CD14-positive monocyte (primary cell): ENCODE measurements around the gene FBXW7. TPM values are rescaled to one million over a fixed set of nuclear protein-coding genes. Genes with fewer than 3 reads are reported as not detected.

Experiments used
- DNase-seq, 3 donors: peaks; one replicate each; pipeline ENCODE4 v3.0.0-alpha.2; 2011 to 2022
- H2AFZ ChIP-seq: 2 replicates; pipeline ENCODE4 v1.6.0; 2012; ENCODE audit warnings: mild to moderate bottlenecking, low read depth, low read length, inconsistent platforms; ENCODE audit not compliant: insufficient read depth, poor library complexity, severe bottlenecking
- H3K27ac ChIP-seq, 2 donors: 1 replicate in 1 of 2; 2 replicates in 1 of 2; pipeline ENCODE4 v1.5.1; 2012 to 2013; ENCODE audit warnings: low read length in 2 of 2, control low read depth in 1 of 2, inconsistent platforms in 1 of 2, low read depth in 1 of 2, mild to moderate bottlenecking in 1 of 2
- H3K27me3 ChIP-seq, 2 donors: one replicate each; pipeline versions ENCODE4 v1.6.0 to v1.6.1; 2011 to 2013; ENCODE audit warnings: low read length in 2 of 2; ENCODE audit not compliant: control insufficient read depth in 2 of 2, insufficient read depth in 2 of 2
- H3K36me3 ChIP-seq, 2 donors: replicated peaks in 1 of 2; 1 replicate in 1 of 2; 2 replicates in 1 of 2; pipeline versions ENCODE4 v1.5.1 to v1.6.1; 2012 to 2013; ENCODE audit warnings: low read length in 2 of 2, control low read depth in 1 of 2, inconsistent platforms in 1 of 2, mild to moderate bottlenecking in 1 of 2; ENCODE audit not compliant: insufficient read depth in 2 of 2, control insufficient read depth in 1 of 2
- H3K4me1 ChIP-seq, 2 donors: 1 replicate in 1 of 2; 2 replicates in 1 of 2; pipeline versions ENCODE4 v1.5.1 to v1.6.1; 2012 to 2013; ENCODE audit warnings: low read length in 2 of 2, control low read depth in 1 of 2, inconsistent platforms in 1 of 2, mild to moderate bottlenecking in 1 of 2, moderate library complexity in 1 of 2; ENCODE audit not compliant: insufficient read depth in 2 of 2, control insufficient read depth in 1 of 2
- H3K4me2 ChIP-seq: replicated peaks from 2 replicates; pipeline ENCODE3; 2012; ENCODE audit warnings: low read length, moderate library complexity, mild to moderate bottlenecking; ENCODE audit not compliant: poor library complexity, severe bottlenecking; ENCODE audit errors: extremely low read depth
- H3K4me3 ChIP-seq, 3 experiments: fragments of 200-600 bp in 1 of 3; sonication (generic) in 1 of 3; replicated peaks in 1 of 3; 1 replicate in 2 of 3; 2 replicates in 1 of 3; pipeline ENCODE4 v1.5.1; 2011 to 2013; ENCODE audit warnings: low read length in 3 of 3, mild to moderate bottlenecking in 3 of 3, control low read depth in 2 of 3, low read depth in 2 of 3, inconsistent platforms in 1 of 3, moderate library complexity in 1 of 3
- H3K79me2 ChIP-seq: 2 replicates; pipeline ENCODE4 v1.6.0; 2012; ENCODE audit warnings: mild to moderate bottlenecking, control low read depth, inconsistent platforms, low read length, moderate library complexity; ENCODE audit not compliant: insufficient read depth
- H3K9ac ChIP-seq: 2 replicates; pipeline ENCODE4 v1.6.0; 2017; ENCODE audit warnings: low read length, mild to moderate bottlenecking; ENCODE audit not compliant: insufficient read depth, poor library complexity, severe bottlenecking
- H3K9me3 ChIP-seq, 2 donors: replicated peaks in 1 of 2; 1 replicate in 1 of 2; 2 replicates in 1 of 2; pipeline versions ENCODE4 v1.5.1 to v1.6.1; 2012 to 2013; ENCODE audit warnings: low read length in 2 of 2, control low read depth in 1 of 2; ENCODE audit not compliant: control insufficient read depth in 1 of 2, insufficient read depth in 1 of 2
- H4K20me1 ChIP-seq: 2 replicates; pipeline ENCODE4 v1.6.0; 2012; ENCODE audit warnings: mild to moderate bottlenecking, low read length, control low read depth, moderate library complexity; ENCODE audit not compliant: insufficient read depth
- H3K27ac Mint-ChIP-seq, 7 donors: one replicate each; pipeline ENCODE4 v1.8.0; 2020; ENCODE audit warnings: mild to moderate bottlenecking in 7 of 7, mixed read lengths in 7 of 7, moderate library complexity in 6 of 7, inconsistent platforms in 2 of 7
- H3K27me3 Mint-ChIP-seq, 3 donors: one replicate each; pipeline ENCODE4 v1.8.0; 2021 to 2022; ENCODE audit warnings: low read depth in 3 of 3, mild to moderate bottlenecking in 3 of 3, mixed read lengths in 3 of 3, moderate library complexity in 3 of 3, inconsistent platforms in 1 of 3
- H3K36me3 Mint-ChIP-seq, 2 donors: one replicate each; pipeline ENCODE4 v1.8.0; 2020; ENCODE audit warnings: mixed read lengths in 2 of 2, inconsistent platforms in 1 of 2, mild to moderate bottlenecking in 1 of 2
- H3K4me1 Mint-ChIP-seq: one replicate; pipeline ENCODE4 v1.8.0; 2020; ENCODE audit warnings: mild to moderate bottlenecking, mixed read lengths
- H3K4me3 Mint-ChIP-seq, 2 donors: one replicate each; pipeline ENCODE4 v1.8.0; 2020; ENCODE audit warnings: mild to moderate bottlenecking in 2 of 2, mixed read lengths in 2 of 2, moderate library complexity in 1 of 2
- H3K9me3 Mint-ChIP-seq, 7 donors: one replicate each; pipeline ENCODE4 v1.8.0; 2020 to 2022; ENCODE audit warnings: mixed read lengths in 7 of 7, mild to moderate bottlenecking in 6 of 7, moderate library complexity in 6 of 7, inconsistent platforms in 2 of 7
- WGBS: methylation state at CpG from one replicate; pipeline ENCODE4 v1.1.5; 2013; ENCODE audit warnings: missing lambda C conversion rate; ENCODE audit not compliant: insufficient coverage; 5-methylcytosine and 5-hydroxymethylcytosine counted together
- intact Hi-C, 2 donors: fragments of 100-400 bp; cut with micrococcal nuclease; formaldehyde crosslinking; loops; one replicate each; pipeline versions ENCODE4 v1.15.0 to v1.15.1; 2023
- polyA plus RNA-seq, 3 donors: library from polyadenylated mRNA; depleted of rRNA in 1 of 3; unstranded in 2 of 3; stranded (reverse) in 1 of 3; fragments of 300-500 nt in 2 of 3; fragments of >200 nt in 1 of 3; fragmentation: Illumina TruSeq in 2 of 3; gene quantifications; 1 replicate in 2 of 3; 2 replicates in 1 of 3; pipeline ENCODE4 v1.2.3, GENCODE V29; 2012 to 2021
- TF ChIP-seq, protein P1 (sequence below): fragments of 200-600 bp; IDR thresholded peaks from one replicate; pipeline ENCODE4 v1.8.0; 2022; ENCODE audit warnings: antibody characterized with exemption, mild to moderate bottlenecking

Gene FBXW7
- polyA plus RNA-seq, 3 donors: 25.1 to 44.9 (median 35.6) TPM

DNA sequence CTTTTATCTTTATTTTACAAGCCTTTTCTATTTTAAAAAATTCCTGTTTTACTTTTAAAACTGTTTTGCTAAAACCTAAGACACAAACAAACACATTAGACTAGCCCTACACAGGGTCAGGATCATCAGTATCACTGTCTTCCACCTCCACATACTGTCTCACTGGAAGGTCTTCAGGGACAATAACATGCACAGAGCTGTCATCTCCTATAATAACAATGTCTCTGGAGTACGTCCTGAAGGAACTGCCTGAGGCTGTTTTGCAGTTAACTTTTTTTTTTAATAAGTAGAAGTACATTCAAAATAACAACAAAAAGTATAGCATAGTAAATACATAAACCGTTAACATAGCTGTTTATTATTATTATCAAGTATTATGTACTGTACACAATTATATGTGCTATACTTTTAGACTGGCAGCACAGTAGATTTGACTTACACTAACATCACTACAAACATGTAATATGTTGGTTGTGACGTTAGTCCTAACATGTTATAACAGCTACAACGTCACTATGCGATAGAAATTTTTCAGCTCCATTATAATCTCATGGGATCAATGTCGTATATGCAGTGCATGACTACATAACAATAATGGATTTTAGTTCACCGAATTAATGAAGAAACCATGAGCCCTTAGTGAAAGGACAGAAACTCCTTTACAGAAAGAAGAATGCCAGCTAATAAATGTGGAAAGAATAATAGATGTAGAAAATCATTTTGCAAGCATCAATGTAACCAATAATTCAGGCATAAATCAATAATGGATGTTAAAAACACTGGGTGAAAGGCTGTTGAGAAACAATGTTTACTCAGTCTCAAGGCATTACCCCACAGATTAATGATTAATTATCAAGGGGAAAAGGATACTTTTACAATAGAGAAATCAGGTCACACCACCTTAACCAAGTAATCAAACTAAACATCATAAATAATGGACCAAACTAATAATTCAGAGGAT is 49.2 kb downstream of the FBXW7 start:
- Histone ChIP-seq H3K4me3 (no peak overlapping the region), H3K36me3 (peaks cover 0 to under 1% of the 10 kb centered on the region in 2 donors), H3K9me3 (no peaks in the 10 kb centered on the region), H3K27ac (no peak overlapping the region), H3K4me1 (peaks cover 3 to 15% of the 10 kb centered on the region in 2 donors), H3K27me3 (no peaks in the 10 kb centered on the region), H3K4me2 (no peak overlapping the region), H4K20me1 (peaks cover 98% of the 10 kb centered on the region), H3K79me2 (peaks cover 92% of the 10 kb centered on the region), H3K9ac (no peak overlapping the region), H2AFZ (no peak overlapping the region)
- no peak for DNase-seq
- H3K4me3 Mint-ChIP-seq: no peak overlapping the region
- H3K27ac Mint-ChIP-seq: no peak overlapping the region
- TF ChIP-seq, protein P1, sequence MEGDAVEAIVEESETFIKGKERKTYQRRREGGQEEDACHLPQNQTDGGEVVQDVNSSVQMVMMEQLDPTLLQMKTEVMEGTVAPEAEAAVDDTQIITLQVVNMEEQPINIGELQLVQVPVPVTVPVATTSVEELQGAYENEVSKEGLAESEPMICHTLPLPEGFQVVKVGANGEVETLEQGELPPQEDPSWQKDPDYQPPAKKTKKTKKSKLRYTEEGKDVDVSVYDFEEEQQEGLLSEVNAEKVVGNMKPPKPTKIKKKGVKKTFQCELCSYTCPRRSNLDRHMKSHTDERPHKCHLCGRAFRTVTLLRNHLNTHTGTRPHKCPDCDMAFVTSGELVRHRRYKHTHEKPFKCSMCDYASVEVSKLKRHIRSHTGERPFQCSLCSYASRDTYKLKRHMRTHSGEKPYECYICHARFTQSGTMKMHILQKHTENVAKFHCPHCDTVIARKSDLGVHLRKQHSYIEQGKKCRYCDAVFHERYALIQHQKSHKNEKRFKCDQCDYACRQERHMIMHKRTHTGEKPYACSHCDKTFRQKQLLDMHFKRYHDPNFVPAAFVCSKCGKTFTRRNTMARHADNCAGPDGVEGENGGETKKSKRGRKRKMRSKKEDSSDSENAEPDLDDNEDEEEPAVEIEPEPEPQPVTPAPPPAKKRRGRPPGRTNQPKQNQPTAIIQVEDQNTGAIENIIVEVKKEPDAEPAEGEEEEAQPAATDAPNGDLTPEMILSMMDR: no peak
- intact Hi-C loops: no loop called here
- peaks cover 24% of the 10 kb centered on the region for H3K4me1 Mint-ChIP-seq
- H3K9me3 Mint-ChIP-seq: no peaks in the 10 kb centered on the region
- peaks cover 0 to 11% of the 10 kb centered on the region in 2 donors for H3K36me3 Mint-ChIP-seq
- WGBS: no CpG with 5 or more reads among the region's 7 CpGs
- H3K27me3 Mint-ChIP-seq: no peaks in the 10 kb centered on the region

DNA sequence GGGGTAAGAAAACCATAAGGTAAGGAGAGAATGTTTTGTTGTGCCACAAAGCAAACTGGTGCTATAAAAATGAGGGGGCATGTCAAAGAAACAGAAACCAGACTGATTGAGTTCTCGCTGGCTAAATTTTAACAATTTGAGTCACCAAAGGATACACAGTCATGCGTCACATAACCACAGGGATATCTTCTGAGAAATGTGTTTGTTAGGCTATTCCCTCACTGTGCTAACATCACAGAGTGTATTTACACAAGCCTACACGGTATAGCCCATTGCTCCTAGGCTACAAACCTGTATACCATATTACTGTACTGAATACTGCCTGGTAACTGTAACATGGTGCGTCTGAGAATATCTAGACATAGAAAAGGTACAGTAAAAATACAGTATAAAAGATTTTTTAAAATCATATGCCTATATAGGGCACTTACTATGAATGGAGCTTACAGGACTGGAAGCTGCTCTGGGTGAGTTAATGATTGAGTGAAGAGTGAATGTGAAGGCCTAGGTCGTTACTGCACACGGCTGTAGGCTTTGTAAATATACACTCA is 50.1 kb downstream of the FBXW7 start:
- Mint-ChIP-seq H3K36me3 (peaks cover 3 to 9% of the 10 kb centered on the region in 2 donors), H3K9me3 (no peaks in the 10 kb centered on the region), H3K27me3 (no peaks in the 10 kb centered on the region), H3K4me3 (no peak overlapping the region), H3K27ac (no peak overlapping the region), H3K4me1 (peaks cover 18% of the 10 kb centered on the region)
- DNase-seq: no peak
- Histone ChIP-seq H3K9ac (no peak overlapping the region), H4K20me1 (peaks cover 98% of the 10 kb centered on the region), H3K4me1 (peaks cover 3 to 15% of the 10 kb centered on the region in 2 donors), H3K4me3 (no peak overlapping the region), H3K9me3 (no peaks in the 10 kb centered on the region), H3K36me3 (peaks cover 0 to 4% of the 10 kb centered on the region in 2 donors), H2AFZ (no peak overlapping the region), H3K4me2 (no peak overlapping the region), H3K79me2 (peaks cover 92% of the 10 kb centered on the region), H3K27me3 (no peaks in the 10 kb centered on the region), H3K27ac (no peak overlapping the region)
- TF ChIP-seq, protein P1: no peak
- no CpG with 5 or more reads among the region's 6 CpGs for WGBS
- intact Hi-C loops: no loop called here
